ENCODE data around the gene CPVL. TPM values are rescaled to one million over a fixed set of nuclear protein-coding genes. Genes with fewer than 3 reads are reported as not detected.

The CPVL gene
- total RNA-seq, 1 experiment from 2014 or later: not detected

DNA sequence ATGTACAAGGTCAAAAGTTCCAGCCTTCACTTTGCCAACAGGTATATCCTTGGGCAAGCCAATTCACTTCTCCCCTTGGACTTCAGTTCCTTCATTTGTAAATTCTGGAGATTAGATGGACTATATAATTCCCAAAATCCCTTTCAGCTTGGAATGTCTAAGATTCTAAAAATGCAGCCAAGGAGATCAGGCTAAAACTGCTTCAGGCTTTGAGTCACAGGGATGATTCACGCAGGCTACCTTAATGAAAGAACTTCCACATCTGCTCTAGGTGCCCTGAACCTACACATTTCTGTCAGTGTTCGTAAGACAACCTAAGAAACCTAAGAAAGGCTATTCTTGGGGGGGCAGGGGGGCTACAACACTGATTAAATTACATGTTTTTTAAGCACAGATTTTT lies 7.1 kb downstream of the CPVL start:
- Histone ChIP-seq H3K36me3 (ENCODE audit: insufficient read depth, low read length) (no peaks in the 10 kb centered on the region), H3K27me3 (ENCODE audit: low read length) (no peaks in the 10 kb centered on the region), H3K9ac (ENCODE audit: low read length) (no peak overlapping the region), H4K20me1 (ENCODE audit: insufficient read depth, low read depth, low read length) (no peaks in the 10 kb centered on the region), H3K4me2 (ENCODE audit: low read depth, low read length, poor library complexity, severe bottlenecking) (no peak overlapping the region), H3K4me3 (ENCODE audit: low read length) (no peak overlapping the region), H3K4me1 (ENCODE audit: low read length) (peaks cover 9% of the 10 kb centered on the region), H3K9me2 (replicated peaks; ENCODE audit: insufficient read depth, low read length) (no peaks in the 10 kb centered on the region), H2AFZ (ENCODE audit: low read length) (no peak overlapping the region), H3K79me2 (ENCODE audit: low read length) (no peaks in the 10 kb centered on the region), H3K9me3 (ENCODE audit: low read length) (no peaks in the 10 kb centered on the region), H3K27ac (ENCODE audit: low read length) (no peak overlapping the region)
- no peak for DNase-seq

DNA sequence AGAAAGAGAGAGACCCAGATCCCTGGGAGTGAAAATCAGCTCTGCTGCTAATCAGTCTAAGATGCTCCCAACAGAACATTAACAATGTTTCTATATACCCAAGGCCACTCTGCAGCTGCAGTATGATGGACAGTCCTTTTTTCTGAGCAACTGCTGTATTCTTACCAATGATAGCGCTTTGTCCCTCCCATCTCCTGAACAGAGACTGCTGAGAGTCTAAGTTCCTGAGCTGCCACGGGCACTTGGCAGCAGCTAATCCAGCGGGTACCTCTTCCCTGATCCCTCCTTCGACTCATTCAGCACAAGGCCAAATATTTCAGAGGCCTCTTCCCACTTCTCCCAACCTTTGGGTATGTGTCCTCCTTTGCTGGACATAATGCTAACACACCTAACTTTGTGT lies 7.7 kb downstream of the CPVL start:
- Histone ChIP-seq H3K9me3 (ENCODE audit: low read length) (no peaks in the 10 kb centered on the region), H3K27ac (ENCODE audit: low read length) (no peak overlapping the region), H3K79me2 (ENCODE audit: low read length) (no peaks in the 10 kb centered on the region), H3K27me3 (ENCODE audit: low read length) (no peaks in the 10 kb centered on the region), H3K36me3 (ENCODE audit: insufficient read depth, low read length) (no peaks in the 10 kb centered on the region), H3K9me2 (replicated peaks; ENCODE audit: insufficient read depth, low read length) (no peaks in the 10 kb centered on the region), H3K4me2 (ENCODE audit: low read depth, low read length, poor library complexity, severe bottlenecking) (no peak overlapping the region), H2AFZ (ENCODE audit: low read length) (no peak overlapping the region), H3K4me3 (ENCODE audit: low read length) (no peak overlapping the region), H4K20me1 (ENCODE audit: insufficient read depth, low read depth, low read length) (no peaks in the 10 kb centered on the region), H3K4me1 (ENCODE audit: low read length) (peaks cover 9% of the 10 kb centered on the region), H3K9ac (ENCODE audit: low read length) (no peak overlapping the region)
- DNase-seq: no peak

DNA sequence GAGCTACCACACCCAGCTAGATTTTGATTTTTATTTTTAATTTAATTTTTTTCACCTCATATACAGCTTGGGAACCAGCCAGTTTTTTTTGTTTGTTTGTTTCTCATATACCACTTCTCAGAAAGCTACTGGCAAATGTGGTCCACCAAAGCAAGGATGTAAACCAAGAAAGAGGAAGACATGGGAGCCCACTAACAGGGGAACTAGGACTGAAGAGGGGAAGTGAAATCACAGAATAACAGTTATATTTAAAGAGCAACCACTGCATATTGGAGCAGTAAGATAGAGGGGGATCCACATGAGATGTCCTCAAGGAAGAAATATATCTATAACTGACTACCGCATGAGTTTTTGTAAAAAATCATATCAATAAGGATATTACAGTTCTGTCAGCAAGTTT lies 10.5 kb downstream of the CPVL start:
- H3K79me2 ChIP-seq (ENCODE audit: low read length): no peaks in the 10 kb centered on the region
- peak overlapping the region; percentile 4 for H3K4me2 ChIP-seq (ENCODE audit: low read depth, low read length, poor library complexity, severe bottlenecking)
- H2AFZ ChIP-seq (ENCODE audit: low read length): no peak overlapping the region
- H4K20me1 ChIP-seq (ENCODE audit: insufficient read depth, low read depth, low read length): no peaks in the 10 kb centered on the region
- H3K9me3 ChIP-seq (ENCODE audit: low read length): no peaks in the 10 kb centered on the region
- H3K27ac ChIP-seq (ENCODE audit: low read length): no peak overlapping the region
- H3K4me1 ChIP-seq (ENCODE audit: low read length): peaks cover 9% of the 10 kb centered on the region
- no peak overlapping the region for H3K4me3 ChIP-seq (ENCODE audit: low read length)
- no peaks in the 10 kb centered on the region for H3K27me3 ChIP-seq (ENCODE audit: low read length)
- no peaks in the 10 kb centered on the region for H3K9me2 ChIP-seq (replicated peaks; ENCODE audit: insufficient read depth, low read length)
- H3K36me3 ChIP-seq (ENCODE audit: insufficient read depth, low read length): no peaks in the 10 kb centered on the region
- DNase-seq: peak; percentile 61
- no peak overlapping the region for H3K9ac ChIP-seq (ENCODE audit: low read length)

DNA sequence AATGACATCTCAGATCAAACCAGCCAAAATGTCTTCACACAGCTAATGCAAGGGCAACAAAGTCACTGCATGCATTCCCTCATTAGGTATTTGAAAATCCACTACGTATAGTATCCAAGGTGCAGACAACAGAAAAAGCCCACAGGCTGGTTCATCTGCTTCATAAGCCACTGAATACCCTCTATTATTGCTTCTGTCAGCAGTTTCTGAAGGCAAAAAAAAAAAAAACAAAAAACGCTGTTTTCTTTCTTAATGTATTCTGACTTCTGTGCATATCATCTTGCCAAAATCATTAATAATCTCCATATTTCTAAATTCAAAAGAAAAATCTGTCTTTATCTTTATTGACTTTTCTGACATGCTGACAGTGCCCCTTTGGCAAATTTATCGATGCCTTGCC lies 13.4 kb downstream of the CPVL start:
- H2AFZ ChIP-seq (ENCODE audit: low read length): no peak overlapping the region
- H3K27me3 ChIP-seq (ENCODE audit: low read length): no peaks in the 10 kb centered on the region
- H3K4me2 ChIP-seq (ENCODE audit: low read depth, low read length, poor library complexity, severe bottlenecking): no peak overlapping the region
- H4K20me1 ChIP-seq (ENCODE audit: insufficient read depth, low read depth, low read length): no peaks in the 10 kb centered on the region
- H3K9me2 ChIP-seq (replicated peaks; ENCODE audit: insufficient read depth, low read length): no peaks in the 10 kb centered on the region
- no peak overlapping the region for H3K9ac ChIP-seq (ENCODE audit: low read length)
- peaks cover 9% of the 10 kb centered on the region for H3K4me1 ChIP-seq (ENCODE audit: low read length)
- H3K79me2 ChIP-seq (ENCODE audit: low read length): no peaks in the 10 kb centered on the region
- H3K27ac ChIP-seq (ENCODE audit: low read length): no peak overlapping the region
- H3K9me3 ChIP-seq (ENCODE audit: low read length): no peaks in the 10 kb centered on the region
- H3K4me3 ChIP-seq (ENCODE audit: low read length): no peak overlapping the region
- DNase-seq: no peak
- H3K36me3 ChIP-seq (ENCODE audit: insufficient read depth, low read length): no peaks in the 10 kb centered on the region

DNA sequence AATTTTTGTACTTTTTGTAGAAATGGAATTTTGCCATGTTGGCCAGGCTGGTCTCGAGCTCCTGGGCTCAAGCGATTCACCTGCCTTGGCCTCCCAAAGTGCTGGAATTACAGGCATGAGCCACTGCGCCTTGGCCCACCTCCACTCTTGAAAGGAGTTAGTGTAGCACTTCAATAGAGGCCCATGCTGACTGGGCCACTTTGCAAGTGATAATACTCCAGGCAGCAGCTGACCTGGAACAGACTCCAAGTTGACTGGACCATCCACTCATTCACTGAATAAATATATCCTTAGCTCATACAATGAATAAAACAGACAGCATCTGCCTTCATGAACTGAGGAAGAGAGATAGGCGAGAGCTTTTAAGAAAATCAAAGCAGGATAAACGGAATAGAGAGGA lies 14.7 kb downstream of the CPVL start:
- no peaks in the 10 kb centered on the region for H3K27me3 ChIP-seq (ENCODE audit: low read length)
- no peak overlapping the region for H3K4me2 ChIP-seq (ENCODE audit: low read depth, low read length, poor library complexity, severe bottlenecking)
- no peak overlapping the region for H3K4me3 ChIP-seq (ENCODE audit: low read length)
- H2AFZ ChIP-seq (ENCODE audit: low read length): no peak overlapping the region
- H3K9me3 ChIP-seq (ENCODE audit: low read length): no peaks in the 10 kb centered on the region
- H3K4me1 ChIP-seq (ENCODE audit: low read length): peaks cover 9% of the 10 kb centered on the region
- H3K9ac ChIP-seq (ENCODE audit: low read length): no peak overlapping the region
- H4K20me1 ChIP-seq (ENCODE audit: insufficient read depth, low read depth, low read length): no peaks in the 10 kb centered on the region
- no peak for DNase-seq
- no peaks in the 10 kb centered on the region for H3K79me2 ChIP-seq (ENCODE audit: low read length)
- H3K36me3 ChIP-seq (ENCODE audit: insufficient read depth, low read length): no peaks in the 10 kb centered on the region
- H3K9me2 ChIP-seq (replicated peaks; ENCODE audit: insufficient read depth, low read length): no peaks in the 10 kb centered on the region
- H3K27ac ChIP-seq (ENCODE audit: low read length): no peak overlapping the region

DNA sequence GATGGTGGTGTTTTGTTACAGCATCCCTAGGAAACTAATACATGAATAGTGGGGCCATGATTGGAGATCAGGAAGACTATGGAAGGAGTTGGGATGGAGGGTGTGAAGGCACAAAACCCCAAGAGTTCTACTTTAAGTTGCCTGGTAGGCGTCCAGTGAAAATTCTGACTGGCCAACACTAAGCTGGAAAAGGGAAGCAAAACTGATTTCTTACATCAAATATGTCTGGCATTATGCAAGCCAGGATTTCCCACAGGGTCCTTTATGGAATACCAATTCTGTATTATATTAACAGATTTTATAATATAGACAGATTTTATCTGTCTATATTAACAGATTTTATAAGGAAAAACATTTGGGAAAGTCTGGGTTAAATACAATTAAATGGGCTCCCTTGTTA lies 16.2 kb downstream of the CPVL start:
- Histone ChIP-seq H4K20me1 (ENCODE audit: insufficient read depth, low read depth, low read length) (no peaks in the 10 kb centered on the region), H3K9ac (ENCODE audit: low read length) (no peak overlapping the region), H3K9me3 (ENCODE audit: low read length) (no peaks in the 10 kb centered on the region), H3K4me2 (ENCODE audit: low read depth, low read length, poor library complexity, severe bottlenecking) (no peak overlapping the region), H3K4me3 (ENCODE audit: low read length) (no peak overlapping the region), H3K9me2 (replicated peaks; ENCODE audit: insufficient read depth, low read length) (no peaks in the 10 kb centered on the region), H3K36me3 (ENCODE audit: insufficient read depth, low read length) (no peaks in the 10 kb centered on the region), H3K27ac (ENCODE audit: low read length) (no peak overlapping the region), H3K4me1 (ENCODE audit: low read length) (no peaks in the 10 kb centered on the region), H2AFZ (ENCODE audit: low read length) (no peak overlapping the region), H3K27me3 (ENCODE audit: low read length) (no peaks in the 10 kb centered on the region), H3K79me2 (ENCODE audit: low read length) (no peaks in the 10 kb centered on the region)
- no peak for DNase-seq

DNA sequence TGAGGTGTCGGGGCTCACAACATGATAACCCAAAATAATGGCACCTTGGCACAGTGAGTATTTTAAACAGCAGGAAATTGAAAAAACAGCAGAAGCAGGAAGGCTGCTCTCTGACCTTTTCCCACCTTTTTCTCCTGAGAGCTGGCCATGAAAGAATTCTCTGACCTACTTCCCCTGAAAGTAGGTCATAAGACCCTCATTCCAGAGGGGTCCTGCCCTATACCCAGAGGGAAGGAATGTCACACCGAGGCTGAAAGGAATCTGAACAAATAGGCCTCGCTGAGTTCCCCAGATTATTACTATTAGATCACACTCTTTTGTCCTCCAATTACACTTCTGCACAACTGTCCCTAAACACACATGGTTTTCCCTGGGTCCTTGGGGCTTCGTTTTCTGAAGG lies 18.8 kb downstream of the CPVL start:
- Histone ChIP-seq H2AFZ (ENCODE audit: low read length) (0 out of 2 replicates have a peak overlapping the region, but pooled peaks have one; percentile 42), H4K20me1 (ENCODE audit: insufficient read depth, low read depth, low read length) (no peaks in the 10 kb centered on the region), H3K9ac (ENCODE audit: low read length) (no peak overlapping the region), H3K4me3 (ENCODE audit: low read length) (no peak overlapping the region), H3K4me2 (ENCODE audit: low read depth, low read length, poor library complexity, severe bottlenecking) (no peak overlapping the region), H3K79me2 (ENCODE audit: low read length) (no peaks in the 10 kb centered on the region), H3K36me3 (ENCODE audit: insufficient read depth, low read length) (no peaks in the 10 kb centered on the region), H3K4me1 (ENCODE audit: low read length) (no peaks in the 10 kb centered on the region), H3K27me3 (ENCODE audit: low read length) (no peaks in the 10 kb centered on the region), H3K27ac (ENCODE audit: low read length) (no peak overlapping the region), H3K9me3 (ENCODE audit: low read length) (no peaks in the 10 kb centered on the region), H3K9me2 (replicated peaks; ENCODE audit: insufficient read depth, low read length) (no peaks in the 10 kb centered on the region)
- no peak for DNase-seq

DNA sequence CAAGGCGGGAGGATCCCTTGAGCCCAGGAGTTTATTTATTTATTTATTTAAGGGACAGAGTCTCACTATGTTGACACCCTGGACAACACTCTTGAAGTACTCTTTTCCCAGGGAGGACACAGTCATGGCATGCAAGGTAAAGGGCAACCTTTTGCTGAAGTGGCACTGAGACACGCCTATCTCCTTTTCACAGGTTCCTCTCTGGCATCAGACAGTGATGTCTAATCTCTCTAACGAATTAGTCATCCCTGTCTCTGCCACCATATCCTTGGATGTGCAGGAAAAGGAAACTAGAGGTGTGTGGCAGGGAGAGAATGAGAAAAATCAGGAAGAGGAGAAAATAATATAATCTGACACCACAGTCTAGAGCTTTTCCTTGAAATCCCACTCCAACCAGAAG lies 19.5 kb downstream of the CPVL start:
- Histone ChIP-seq H3K79me2 (ENCODE audit: low read length) (no peaks in the 10 kb centered on the region), H3K9me3 (ENCODE audit: low read length) (no peaks in the 10 kb centered on the region), H4K20me1 (ENCODE audit: insufficient read depth, low read depth, low read length) (no peaks in the 10 kb centered on the region), H3K27me3 (ENCODE audit: low read length) (no peaks in the 10 kb centered on the region), H3K36me3 (ENCODE audit: insufficient read depth, low read length) (no peaks in the 10 kb centered on the region), H2AFZ (ENCODE audit: low read length) (no peak overlapping the region), H3K4me3 (ENCODE audit: low read length) (no peak overlapping the region), H3K9ac (ENCODE audit: low read length) (no peak overlapping the region), H3K4me2 (ENCODE audit: low read depth, low read length, poor library complexity, severe bottlenecking) (no peak overlapping the region), H3K27ac (ENCODE audit: low read length) (no peak overlapping the region), H3K4me1 (ENCODE audit: low read length) (no peaks in the 10 kb centered on the region), H3K9me2 (replicated peaks; ENCODE audit: insufficient read depth, low read length) (no peaks in the 10 kb centered on the region)
- DNase-seq: no peak

DNA sequence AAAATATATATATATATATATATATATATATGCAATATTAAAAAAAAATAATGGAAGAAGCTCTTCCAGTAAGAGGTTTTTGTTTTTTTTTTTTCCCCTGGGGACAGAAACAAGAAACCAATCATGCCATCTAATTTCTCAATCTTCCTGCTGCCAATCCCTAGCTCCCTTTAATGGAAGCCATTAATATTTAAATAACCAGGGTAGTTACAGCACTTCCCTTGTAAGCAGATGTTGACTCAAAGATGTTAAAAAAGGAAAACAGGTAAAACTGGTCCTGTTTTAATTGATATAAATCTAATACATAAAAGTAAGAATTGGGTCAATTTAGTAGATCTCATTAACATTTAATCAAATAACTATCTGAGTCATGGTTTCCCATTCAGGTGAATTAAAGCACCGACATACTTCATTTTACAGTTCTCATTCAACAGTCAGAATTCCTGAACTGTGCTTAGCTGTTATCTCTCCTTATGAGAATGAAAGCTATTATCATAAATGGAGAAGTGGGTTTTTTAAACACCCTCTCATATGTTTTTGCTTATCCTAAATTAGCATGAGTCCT lies 22.6 kb downstream of the CPVL start:
- H3K9ac ChIP-seq (ENCODE audit: low read length): no peak overlapping the region
- H3K27ac ChIP-seq (ENCODE audit: low read length): no peak overlapping the region
- H4K20me1 ChIP-seq (ENCODE audit: insufficient read depth, low read depth, low read length): no peaks in the 10 kb centered on the region
- H3K4me1 ChIP-seq (ENCODE audit: low read length): no peaks in the 10 kb centered on the region
- H3K9me3 ChIP-seq (ENCODE audit: low read length): no peaks in the 10 kb centered on the region
- H2AFZ ChIP-seq (ENCODE audit: low read length): no peak overlapping the region
- H3K9me2 ChIP-seq (replicated peaks; ENCODE audit: insufficient read depth, low read length): no peaks in the 10 kb centered on the region
- H3K4me2 ChIP-seq (ENCODE audit: low read depth, low read length, poor library complexity, severe bottlenecking): no peak overlapping the region
- H3K36me3 ChIP-seq (ENCODE audit: insufficient read depth, low read length): no peaks in the 10 kb centered on the region
- no peaks in the 10 kb centered on the region for H3K79me2 ChIP-seq (ENCODE audit: low read length)
- no peaks in the 10 kb centered on the region for H3K27me3 ChIP-seq (ENCODE audit: low read length)
- DNase-seq: no peak
- no peak overlapping the region for H3K4me3 ChIP-seq (ENCODE audit: low read length)

Measured in Karpas-422 (cell line).